Activated CD8-positive, alpha-beta T cell treated with anti-CD3 and anti-CD28 coated beads for 36 hours (primary cell): ENCODE measurements around the gene RAB23. TPM values are rescaled to one million over a fixed set of nuclear protein-coding genes. Genes with fewer than 3 reads are reported as not detected.

Experiments used
- ATAC-seq: fragments of 200-7000 bp; cut with Tn5 transposase; one replicate; pipeline ENCODE4 v1.10.0; 2021; ENCODE audit warnings: mild to moderate bottlenecking, moderate library complexity
- CTCF ChIA-PET: fragments of 350-600 bp; sonication (Branson Sonifier 250); formaldehyde crosslinking; loops from one replicate; lab custom pipeline; 2021; ENCODE audit warnings: antibody characterized with exemption; lab: Charles Lee
- POLR2A ChIA-PET: fragments of 350-600 bp; sonication (Branson Sonifier 250); formaldehyde crosslinking; loops from one replicate; lab custom pipeline; 2021; ENCODE audit warnings: antibody characterized with exemption; lab: Charles Lee
- DNase-seq: peaks from one replicate; pipeline ENCODE4 v3.0.0-alpha.2; 2020
- H3K27ac Mint-ChIP-seq: one replicate; pipeline ENCODE4 v1.8.0; 2021; ENCODE audit warnings: mild to moderate bottlenecking, mixed read lengths
- H3K27me3 Mint-ChIP-seq: one replicate; pipeline ENCODE4 v1.8.0; 2021; ENCODE audit warnings: mixed read lengths
- H3K36me3 Mint-ChIP-seq: one replicate; pipeline ENCODE4 v1.8.0; 2021; ENCODE audit warnings: low read depth, mixed read lengths
- H3K4me1 Mint-ChIP-seq: one replicate; pipeline ENCODE4 v1.8.0; 2021; ENCODE audit warnings: low read depth, mixed read lengths
- H3K4me3 Mint-ChIP-seq: one replicate; pipeline ENCODE4 v1.8.0; 2021; ENCODE audit warnings: mild to moderate bottlenecking, moderate library complexity, mixed read lengths
- H3K9me3 Mint-ChIP-seq: one replicate; pipeline ENCODE4 v1.8.0; 2021; ENCODE audit warnings: mixed read lengths
- intact Hi-C: fragments of 100-400 bp; cut with micrococcal nuclease; formaldehyde crosslinking; loops from one replicate; pipeline ENCODE4 v1.10.0; 2022
- total RNA-seq, 2 experiments: library from RNA; stranded (reverse); gene quantifications; one replicate each; pipeline ENCODE4 v1.2.3, GENCODE V29; 2021
- TF ChIP-seq, protein P1 (sequence below): fragments of 200-600 bp; IDR thresholded peaks from one replicate; pipeline ENCODE4 v1.8.0; 2022; ENCODE audit warnings: antibody characterized with exemption, mild to moderate bottlenecking

The RAB23 gene
- total RNA-seq, 2 experiments from 2014 or later, result 1.2 to 1.3 TPM

DNA sequence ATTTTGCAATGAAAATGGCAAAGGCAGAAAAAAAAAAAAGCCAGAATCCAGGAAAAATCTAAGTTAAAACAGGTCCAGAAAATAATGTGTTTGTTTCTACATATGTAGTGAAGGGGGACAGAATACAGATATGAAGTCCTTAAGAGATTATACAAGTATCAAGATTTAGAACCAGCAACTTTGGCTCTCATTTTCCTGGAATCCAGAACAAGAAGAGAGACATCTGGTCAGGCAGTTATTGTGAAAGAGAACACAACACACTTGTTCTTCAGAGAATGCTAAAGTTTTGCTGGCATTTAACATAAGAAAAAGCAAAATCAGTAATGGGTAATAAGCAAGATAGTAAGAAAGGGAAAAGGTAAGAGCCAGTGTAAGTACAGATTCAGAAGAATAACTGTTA lies 28.9 kb downstream of the RAB23 start:
- no peak overlapping the region for H3K27ac Mint-ChIP-seq
- H3K36me3 Mint-ChIP-seq, result peaks cover 1% of the 10 kb centered on the region
- no peaks in the 10 kb centered on the region for H3K9me3 Mint-ChIP-seq
- intact Hi-C loops, result no loop called here
- TF ChIP-seq, protein P1, sequence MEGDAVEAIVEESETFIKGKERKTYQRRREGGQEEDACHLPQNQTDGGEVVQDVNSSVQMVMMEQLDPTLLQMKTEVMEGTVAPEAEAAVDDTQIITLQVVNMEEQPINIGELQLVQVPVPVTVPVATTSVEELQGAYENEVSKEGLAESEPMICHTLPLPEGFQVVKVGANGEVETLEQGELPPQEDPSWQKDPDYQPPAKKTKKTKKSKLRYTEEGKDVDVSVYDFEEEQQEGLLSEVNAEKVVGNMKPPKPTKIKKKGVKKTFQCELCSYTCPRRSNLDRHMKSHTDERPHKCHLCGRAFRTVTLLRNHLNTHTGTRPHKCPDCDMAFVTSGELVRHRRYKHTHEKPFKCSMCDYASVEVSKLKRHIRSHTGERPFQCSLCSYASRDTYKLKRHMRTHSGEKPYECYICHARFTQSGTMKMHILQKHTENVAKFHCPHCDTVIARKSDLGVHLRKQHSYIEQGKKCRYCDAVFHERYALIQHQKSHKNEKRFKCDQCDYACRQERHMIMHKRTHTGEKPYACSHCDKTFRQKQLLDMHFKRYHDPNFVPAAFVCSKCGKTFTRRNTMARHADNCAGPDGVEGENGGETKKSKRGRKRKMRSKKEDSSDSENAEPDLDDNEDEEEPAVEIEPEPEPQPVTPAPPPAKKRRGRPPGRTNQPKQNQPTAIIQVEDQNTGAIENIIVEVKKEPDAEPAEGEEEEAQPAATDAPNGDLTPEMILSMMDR, result no peak
- POLR2A ChIA-PET, result no interaction called here
- ATAC-seq (no peak), DNase-seq (no peak)
- CTCF ChIA-PET, result no interaction called here
- H3K4me1 Mint-ChIP-seq, result no peaks in the 10 kb centered on the region
- no peak overlapping the region for H3K4me3 Mint-ChIP-seq
- H3K27me3 Mint-ChIP-seq, result no peaks in the 10 kb centered on the region

DNA sequence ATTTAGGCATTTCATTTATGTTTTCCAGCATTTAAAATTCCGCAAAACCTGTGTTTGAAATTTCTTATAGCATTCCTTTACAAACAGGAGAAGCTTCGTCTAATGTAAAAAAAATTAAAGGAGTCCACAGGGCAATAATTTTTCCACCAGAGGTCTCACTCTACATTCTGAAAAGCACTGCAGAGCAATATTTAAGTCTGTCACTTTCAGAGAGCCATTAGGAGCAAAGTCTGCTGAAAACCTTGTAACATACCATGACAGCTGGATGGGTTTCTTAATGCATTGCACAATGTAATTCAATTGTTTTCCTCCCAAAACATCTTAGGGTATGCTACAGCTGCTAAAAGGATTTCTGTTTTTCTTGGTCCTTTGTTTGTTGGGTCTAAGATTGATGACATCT lies 32.0 kb downstream of the RAB23 start:
- no peak overlapping the region for H3K27ac Mint-ChIP-seq
- no peaks in the 10 kb centered on the region for H3K4me1 Mint-ChIP-seq
- POLR2A ChIA-PET, result interaction anchor here (0.5 kb wide), 1 partner anchor 10 kb away, joined by 3 read pairs; no protein-coding TSS in a partner anchor
- no peaks in the 10 kb centered on the region for H3K9me3 Mint-ChIP-seq
- ATAC-seq, result no peak
- TF ChIP-seq, protein P1, result no peak
- no peak overlapping the region for H3K4me3 Mint-ChIP-seq
- intact Hi-C loops, result no loop called here
- DNase-seq, result no peak
- CTCF ChIA-PET, result interaction anchor here (0.9 to 1.3 kb wide), 5 partner anchors 31 to 229 kb away, joined by 3 to 5 read pairs (median 4); no protein-coding TSS in a partner anchor
- H3K27me3 Mint-ChIP-seq, result no peaks in the 10 kb centered on the region
- peaks cover 9% of the 10 kb centered on the region for H3K36me3 Mint-ChIP-seq

DNA sequence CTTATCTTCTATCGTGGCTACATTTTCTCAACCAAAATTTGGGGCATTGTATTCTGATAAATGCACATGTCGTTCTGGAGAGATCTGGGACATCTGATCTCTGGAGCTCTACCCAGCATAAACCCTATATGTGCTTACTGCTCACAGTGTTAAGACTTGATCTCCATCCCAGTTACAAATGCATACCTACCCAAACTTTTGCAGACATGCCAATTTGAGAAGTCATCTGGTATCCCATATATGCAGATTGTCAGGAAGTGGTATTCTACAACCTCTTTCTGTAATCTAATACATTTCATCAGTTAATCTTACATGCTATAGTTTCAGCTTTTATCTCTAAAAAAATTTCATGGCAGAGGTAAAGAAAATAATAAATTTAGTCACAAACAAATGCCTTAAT lies 38.8 kb downstream of the RAB23 start:
- Mint-ChIP-seq H3K36me3 (peaks cover 31% of the 10 kb centered on the region), H3K4me1 (peaks cover 3% of the 10 kb centered on the region), H3K27me3 (no peaks in the 10 kb centered on the region), H3K9me3 (no peaks in the 10 kb centered on the region), H3K27ac (no peak overlapping the region), H3K4me3 (no peak overlapping the region)
- intact Hi-C loops, result no loop called here
- POLR2A ChIA-PET, result no interaction called here
- DNase-seq (no peak), ATAC-seq (no peak)
- CTCF ChIA-PET, result no interaction called here
- TF ChIP-seq, protein P1, result no peak

- intact Hi-C loops, result no loop called here
- Mint-ChIP-seq H3K27ac (no peak overlapping the region), H3K4me1 (peaks cover 7% of the 10 kb centered on the region), H3K36me3 (peaks cover 31% of the 10 kb centered on the region), H3K9me3 (no peaks in the 10 kb centered on the region), H3K4me3 (no peak overlapping the region), H3K27me3 (no peaks in the 10 kb centered on the region)
- DNase-seq, result no peak
- TF ChIP-seq, protein P1, result no peak
- ATAC-seq, result no peak
- ChIA-PET POLR2A (no interaction called here), CTCF (no interaction called here)
These were observed 40.1 kb downstream of the RAB23 start for GRCh38 chr6:57182017-57182432.

DNA sequence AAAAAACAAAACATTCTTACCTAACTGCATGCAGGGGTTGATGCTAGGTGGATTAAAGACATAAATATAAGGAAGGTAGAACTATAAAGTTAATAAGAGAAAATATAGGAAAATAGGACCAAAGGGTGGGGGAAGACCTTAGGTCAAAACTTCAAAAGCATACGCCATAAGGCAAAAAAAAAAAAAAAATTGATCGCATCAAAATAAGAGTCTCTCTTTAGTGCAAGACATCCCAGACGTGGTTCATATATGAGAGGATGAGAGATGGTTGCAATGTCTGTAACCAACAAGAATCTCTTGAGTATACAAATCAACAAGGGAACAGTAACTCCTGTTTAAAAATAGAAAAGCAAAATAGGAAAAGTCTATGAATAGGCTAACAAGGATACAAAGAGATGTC lies 41.5 kb downstream of the RAB23 start:
- no peak overlapping the region for H3K27ac Mint-ChIP-seq
- intact Hi-C loops, result no loop called here
- H3K9me3 Mint-ChIP-seq, result no peaks in the 10 kb centered on the region
- no peak for ATAC-seq
- H3K36me3 Mint-ChIP-seq, result peaks cover 28% of the 10 kb centered on the region
- H3K27me3 Mint-ChIP-seq, result no peaks in the 10 kb centered on the region
- TF ChIP-seq, protein P1, result no peak
- DNase-seq, result no peak
- ChIA-PET CTCF (no interaction called here), POLR2A (no interaction called here)
- peaks cover 11% of the 10 kb centered on the region for H3K4me1 Mint-ChIP-seq
- no peak overlapping the region for H3K4me3 Mint-ChIP-seq
